G401 (cell line): ENCODE results near the gene CHST8. TPM values are rescaled to one million over a fixed set of nuclear protein-coding genes. Genes with fewer than 3 reads are reported as not detected.

Source experiments
- DNase-seq: peaks from one replicate; pipeline ENCODE4 v3.0.0-alpha.2; 2015; ENCODE audit warnings: low spot score
- in situ Hi-C: cut with HindIII; loops from 2 replicates; pipeline ENCODE4 v1.10.0; 2016; ENCODE audit warnings: low sequenced_read_pairs, mixed read lengths
- total RNA-seq: library from RNA; depleted of rRNA; stranded (reverse); fragments of >200 nt; shearing (Covaris generic); gene quantifications from 2 replicates; pipeline ENCODE4 v1.2.3, GENCODE V29; 2014

Gene CHST8
- total RNA-seq, 1 experiment from 2014 or later, result not detected

- in situ Hi-C loops, result no loop called here
- no peak for DNase-seq
These were observed 78.1 kb downstream of the CHST8 start for GRCh38 chr19:33699754-33700407.

DNA sequence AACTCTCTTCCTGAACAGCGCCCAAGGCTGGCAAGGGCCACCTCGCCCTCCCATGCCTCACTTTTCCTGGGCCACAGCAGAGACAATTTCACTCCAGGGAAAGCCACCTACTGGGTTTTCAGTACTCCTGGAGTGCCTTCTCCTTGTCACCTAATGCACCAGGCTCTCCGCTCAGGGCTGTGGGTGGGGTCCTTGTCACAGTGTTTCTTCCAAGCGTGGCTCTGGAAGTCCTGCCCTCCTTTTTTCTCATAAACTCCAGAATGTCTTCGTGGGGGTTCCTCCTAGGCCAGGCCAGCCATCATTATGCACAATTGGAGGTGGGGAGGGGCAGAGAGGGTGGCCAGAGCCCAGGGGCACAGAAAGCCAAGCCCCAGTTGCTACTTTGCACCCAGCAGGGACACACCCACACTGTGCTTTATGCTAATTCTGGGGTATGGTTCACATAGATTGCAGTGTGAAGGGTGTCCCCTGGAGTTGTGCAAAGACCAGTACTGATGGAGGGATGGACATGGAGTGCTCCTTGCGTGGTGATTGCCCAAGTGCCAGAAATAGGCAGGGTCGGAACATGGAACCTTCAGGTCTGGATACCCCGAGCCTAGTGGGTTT lies 78.8 kb downstream of the CHST8 start:
- in situ Hi-C loops, result no loop called here
- no peak for DNase-seq

GRCh38 chr19:33701565-33701964 lies 79.8 kb downstream of the CHST8 start:
- no peak for DNase-seq
- in situ Hi-C loops, result no loop called here

- in situ Hi-C loops, result no loop called here
- DNase-seq, result peak; percentile 34
These were observed 81.1 kb downstream of the CHST8 start for GRCh38 chr19:33702606-33703437.

GRCh38 chr19:33703438-33703750 lies 81.6 kb downstream of the CHST8 start:
- DNase-seq, result no peak
- in situ Hi-C loops, result no loop called here

- DNase-seq, result no peak
- in situ Hi-C loops, result no loop called here
These were observed 82.1 kb downstream of the CHST8 start for GRCh38 chr19:33703821-33704220.

GRCh38 chr19:33704271-33704670 lies 82.5 kb downstream of the CHST8 start:
- no peak for DNase-seq
- in situ Hi-C loops, result no loop called here

DNA sequence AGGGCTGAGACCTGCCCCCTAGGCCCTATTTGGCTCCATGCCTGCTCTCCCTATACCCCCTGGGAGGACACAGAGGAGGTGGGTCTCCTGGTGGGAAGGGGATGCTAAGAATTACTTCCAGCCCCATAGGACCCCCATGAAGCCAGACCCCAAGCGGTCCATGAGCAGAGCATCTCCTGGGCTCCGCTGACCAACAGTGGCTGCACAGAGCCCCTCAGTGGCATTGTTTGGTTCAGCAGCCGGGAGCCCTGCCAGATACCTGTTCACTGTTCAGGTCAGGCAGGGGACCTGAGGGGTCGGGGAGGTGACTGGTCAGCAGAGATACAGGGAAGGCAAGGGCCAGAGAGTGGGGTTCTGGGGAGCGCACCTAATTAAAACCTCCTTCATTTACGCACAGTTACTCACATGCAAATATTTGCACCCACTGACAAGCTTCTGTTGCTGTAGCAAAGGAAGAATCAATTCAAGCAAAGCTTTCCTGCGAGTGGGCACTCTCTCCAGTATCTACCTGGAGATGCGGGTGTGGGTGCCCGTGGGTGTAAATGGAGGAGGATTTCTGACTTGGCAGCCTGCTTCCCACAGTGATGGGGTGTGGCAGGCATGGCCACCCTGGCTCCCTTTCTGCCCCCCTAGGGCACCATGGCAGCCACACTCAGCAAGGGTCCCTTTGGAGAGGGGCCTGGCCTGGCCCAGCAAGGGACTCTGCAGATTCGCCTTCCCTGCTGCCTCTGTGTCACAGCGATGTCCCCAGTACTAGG lies 83.5 kb downstream of the CHST8 start:
- DNase-seq, result no peak
- in situ Hi-C loops, result no loop called here

DNA sequence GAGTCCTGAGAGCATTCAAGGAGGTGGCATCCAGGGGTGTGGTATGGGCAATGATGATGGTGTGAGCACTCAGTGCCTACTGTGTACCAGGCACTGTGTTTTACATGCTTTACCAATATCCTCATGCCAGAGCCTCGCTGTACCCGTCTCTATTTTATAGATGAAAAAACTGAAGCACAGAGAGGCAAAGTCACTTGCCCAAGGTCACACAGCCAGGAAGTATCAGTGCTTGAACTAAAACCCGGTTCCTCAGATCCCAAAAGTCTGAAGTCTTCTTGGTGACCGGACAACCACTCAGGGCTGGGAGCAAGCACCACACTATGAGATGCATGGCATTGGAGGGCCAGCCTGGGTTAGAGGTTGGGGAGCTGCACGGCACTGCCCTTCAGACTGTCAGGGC lies 84.1 kb downstream of the CHST8 start:
- DNase-seq, result no peak

GRCh38 chr19:33706631-33707030 lies 84.9 kb downstream of the CHST8 start:
- in situ Hi-C loops, result no loop called here

More for the DNA sequence above, 84.1 kb downstream of the CHST8 start:
- in situ Hi-C loops, result no loop called here

GRCh38 chr19:33712268-33712667 lies 90.5 kb downstream of the CHST8 start:
- in situ Hi-C loops, result no loop called here
- DNase-seq, result peak; percentile 95

More at GRCh38 chr19:33706631-33707030, 84.9 kb downstream of the CHST8 start:
- no peak for DNase-seq

DNA sequence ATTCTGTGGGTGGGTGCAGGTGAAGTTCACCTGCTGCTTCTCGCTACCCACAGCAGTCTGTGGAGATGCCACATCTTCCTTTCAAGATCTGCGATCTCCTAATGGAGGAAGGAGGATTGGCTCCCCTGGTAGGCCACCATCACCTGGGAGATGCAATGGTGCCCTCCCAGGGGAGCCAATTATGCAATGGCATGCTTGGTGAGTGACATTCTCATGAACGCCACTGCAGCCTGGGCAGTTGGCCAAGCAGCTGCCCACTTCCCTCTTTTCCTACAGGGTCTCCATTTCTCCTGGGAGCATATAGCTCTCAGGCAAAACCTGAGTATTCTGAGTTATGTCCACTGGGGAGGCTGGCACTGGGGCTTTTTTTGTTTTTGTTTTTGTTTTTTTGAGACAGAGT lies 91.4 kb downstream of the CHST8 start:
- DNase-seq, result no peak
- in situ Hi-C loops, result no loop called here

DNA sequence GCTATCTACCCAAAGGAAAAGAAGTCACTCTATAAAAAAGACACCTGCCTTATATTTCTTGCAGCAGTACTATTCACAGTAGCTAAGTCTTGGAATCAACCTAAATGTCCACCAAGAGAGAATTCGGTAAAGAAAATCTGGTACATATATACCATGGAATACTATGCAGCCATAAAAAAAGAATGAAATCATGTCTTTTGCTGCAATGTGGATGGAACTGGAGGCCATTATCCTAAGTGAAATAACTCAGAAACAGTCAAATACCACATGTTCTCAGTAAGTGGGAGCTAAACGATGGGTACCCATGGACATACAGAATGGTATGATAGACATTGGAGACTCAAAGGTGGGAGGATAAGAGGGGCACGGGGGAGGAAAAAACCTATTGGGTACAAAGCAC lies 92.4 kb downstream of the CHST8 start:
- in situ Hi-C loops, result no loop called here
- no peak for DNase-seq

- peak; percentile 36 for DNase-seq
- in situ Hi-C loops, result no loop called here
These were observed 93.7 kb downstream of the CHST8 start for GRCh38 chr19:33715462-33715861.

DNA sequence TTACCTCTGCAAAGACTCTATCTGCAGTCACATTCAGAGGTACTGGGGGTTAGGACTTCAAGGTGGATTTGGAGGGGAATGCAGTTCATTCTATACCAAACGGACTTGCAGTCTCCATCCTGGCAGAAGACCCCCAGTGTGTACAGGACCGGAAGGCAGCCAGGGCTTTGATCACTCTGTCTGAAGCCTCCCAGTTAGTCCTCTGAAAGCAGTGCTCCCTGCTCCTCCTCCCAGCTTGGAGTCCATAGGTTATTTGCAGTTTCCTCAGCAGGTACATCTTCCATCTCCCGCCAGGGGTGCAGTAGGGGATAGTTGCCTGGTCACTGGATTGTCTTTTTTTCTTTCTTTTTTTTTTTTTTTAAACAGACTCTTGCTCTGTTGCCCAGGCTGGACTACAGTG lies 96.1 kb downstream of the CHST8 start:
- in situ Hi-C loops, result no loop called here
- DNase-seq, result no peak

GRCh38 chr19:33718651-33719254 lies 97.0 kb downstream of the CHST8 start:
- in situ Hi-C loops, result no loop called here
- DNase-seq, result no peak

- peak; percentile 35 for DNase-seq
- in situ Hi-C loops, result no loop called here
These were observed 97.8 kb downstream of the CHST8 start for GRCh38 chr19:33719366-33720154.

DNA sequence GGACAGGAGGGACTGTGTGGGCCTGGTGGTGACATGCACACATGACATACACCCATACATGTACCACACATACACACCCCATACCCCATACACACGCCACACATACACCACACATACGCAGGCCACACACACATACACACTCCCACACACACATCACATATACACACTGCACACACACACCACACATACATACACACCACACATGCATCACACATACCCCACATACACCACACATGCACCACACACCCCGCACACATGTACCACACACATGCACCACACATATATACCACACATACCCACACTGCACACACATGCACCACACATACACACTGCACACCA lies 98.4 kb downstream of the CHST8 start:
- DNase-seq, result no peak
- in situ Hi-C loops, result no loop called here
